Natural killer cell (primary cell): ENCODE data around the gene CAPN5. TPM values are rescaled to one million over a fixed set of nuclear protein-coding genes. Genes with fewer than 3 reads are reported as not detected.

Source experiments
- ATAC-seq, 3 donors: fragments of 150-1000 bp in 2 of 3; fragments of 200-7000 bp in 1 of 3; cut with Tn5 transposase; 1 replicate in 1 of 3; 2 replicates in 2 of 3; pipeline ENCODE4 v1.10.0; 2021; ENCODE audit warnings: mild to moderate bottlenecking in 2 of 3, moderate library complexity in 2 of 3
- DNase-seq, 2 donors: peaks; one replicate each; pipeline versions ENCODE4 v3.0.0 to v3.0.0-alpha.2; 2013 to 2021; ENCODE audit warnings: mixed read lengths in 1 of 2
- H3K27ac ChIP-seq: one replicate; pipeline ENCODE4 v1.5.1; 2013; ENCODE audit warnings: mild to moderate bottlenecking, low read length
- H3K27me3 ChIP-seq: one replicate; pipeline ENCODE4 v1.6.1; 2013; ENCODE audit warnings: low read length; ENCODE audit not compliant: control insufficient read depth, insufficient read depth
- H3K36me3 ChIP-seq: one replicate; pipeline ENCODE4 v1.6.1; 2013; ENCODE audit warnings: low read length; ENCODE audit not compliant: control insufficient read depth, insufficient read depth
- H3K4me1 ChIP-seq: one replicate; pipeline ENCODE4 v1.6.1; 2013; ENCODE audit warnings: low read length; ENCODE audit not compliant: control insufficient read depth, insufficient read depth
- H3K4me3 ChIP-seq: one replicate; pipeline ENCODE4 v1.5.1; 2013; ENCODE audit warnings: low read length
- H3K9me3 ChIP-seq: one replicate; pipeline ENCODE4 v1.6.1; 2013; ENCODE audit warnings: low read length; ENCODE audit not compliant: control insufficient read depth, insufficient read depth
- H3K27ac Mint-ChIP-seq, 2 donors: one replicate each; pipeline ENCODE4 v1.8.0; 2022; ENCODE audit warnings: mild to moderate bottlenecking in 2 of 2, mixed read lengths in 2 of 2, moderate library complexity in 1 of 2
- H3K27me3 Mint-ChIP-seq, 2 donors: one replicate each; pipeline ENCODE4 v1.8.0; 2022; ENCODE audit warnings: low read depth in 2 of 2, mixed read lengths in 2 of 2
- H3K36me3 Mint-ChIP-seq: one replicate; pipeline ENCODE4 v1.8.0; 2022; ENCODE audit warnings: mixed read lengths
- H3K4me1 Mint-ChIP-seq, 2 donors: one replicate each; pipeline ENCODE4 v1.8.0; 2022; ENCODE audit warnings: mixed read lengths in 2 of 2
- H3K4me3 Mint-ChIP-seq: one replicate; pipeline ENCODE4 v1.8.0; 2022; ENCODE audit warnings: mild to moderate bottlenecking, moderate library complexity, mixed read lengths
- H3K9me3 Mint-ChIP-seq, 2 donors: one replicate each; pipeline ENCODE4 v1.8.0; 2022; ENCODE audit warnings: mixed read lengths in 2 of 2
- CTCF ChIP-seq: fragments of 200-600 bp; IDR thresholded peaks from one replicate; pipeline ENCODE4 v1.8.0; 2022; ENCODE audit warnings: antibody characterized with exemption
- WGBS: methylation state at CpG from one replicate; pipeline ENCODE4 v1.1.7; 2013; ENCODE audit warnings: missing lambda C conversion rate; ENCODE audit not compliant: insufficient coverage; 5-methylcytosine and 5-hydroxymethylcytosine counted together
- intact Hi-C: fragments of 100-400 bp; cut with micrococcal nuclease; formaldehyde crosslinking; loops from one replicate; pipeline ENCODE4 v1.14.2; 2022
- total RNA-seq, 4 donors: library from RNA; stranded (reverse); fragments of 120-200 nt in 1 of 4; gene quantifications; one replicate each; pipeline versions ENCODE4 v1.2.3 to v1.2.4, GENCODE V29; 2013 to 2022

Gene CAPN5
- total RNA-seq, 3 donors from 2014 or later (not counting 1 experiment from before 2014, with no cell fraction given) = 32.3 to 34.5 (median 34.3) TPM

DNA sequence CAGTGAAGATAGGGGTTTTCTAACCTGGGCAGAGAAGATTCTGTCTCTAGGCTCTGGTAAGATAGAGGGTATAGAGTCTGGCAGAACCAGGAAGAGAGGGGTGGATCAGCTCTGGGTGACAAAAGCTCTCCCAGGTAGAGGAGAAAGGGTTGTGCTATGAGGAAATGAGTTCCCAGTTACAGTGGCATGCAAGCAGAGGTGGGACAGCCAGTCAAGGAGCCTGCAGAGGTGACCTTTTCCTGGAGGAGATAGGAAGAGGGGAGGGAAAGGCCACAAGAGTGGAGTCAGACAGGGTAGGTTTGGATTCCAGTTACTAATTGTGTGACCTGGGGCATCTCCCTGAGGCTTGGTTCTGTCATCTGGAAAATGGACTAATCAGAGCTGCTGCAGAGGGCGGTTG is 3.4 kb upstream of the CAPN5 start:
- DNase-seq (no peak), ATAC-seq (no peak)
- peaks cover 10 to 18% of the 10 kb centered on the region in 2 donors for H3K27me3 Mint-ChIP-seq
- H3K4me3 Mint-ChIP-seq = peak overlapping the region; percentile 28
- Histone ChIP-seq H3K36me3 (no peaks in the 10 kb centered on the region), H3K9me3 (peaks cover 2% of the 10 kb centered on the region), H3K4me3 (no peak overlapping the region), H3K27ac (no peak overlapping the region), H3K27me3 (peaks cover 8% of the 10 kb centered on the region), H3K4me1 (peaks cover 22% of the 10 kb centered on the region)
- WGBS = 95% methylated on average over 1 of the region's 1 CpG
- intact Hi-C loops = no loop called here
- H3K36me3 Mint-ChIP-seq = no peaks in the 10 kb centered on the region
- H3K4me1 Mint-ChIP-seq = peaks cover 15 to 18% of the 10 kb centered on the region in 2 donors
- no peak overlapping the region for H3K27ac Mint-ChIP-seq
- H3K9me3 Mint-ChIP-seq = no peaks in the 10 kb centered on the region
- TF ChIP-seq CTCF = no peak

DNA sequence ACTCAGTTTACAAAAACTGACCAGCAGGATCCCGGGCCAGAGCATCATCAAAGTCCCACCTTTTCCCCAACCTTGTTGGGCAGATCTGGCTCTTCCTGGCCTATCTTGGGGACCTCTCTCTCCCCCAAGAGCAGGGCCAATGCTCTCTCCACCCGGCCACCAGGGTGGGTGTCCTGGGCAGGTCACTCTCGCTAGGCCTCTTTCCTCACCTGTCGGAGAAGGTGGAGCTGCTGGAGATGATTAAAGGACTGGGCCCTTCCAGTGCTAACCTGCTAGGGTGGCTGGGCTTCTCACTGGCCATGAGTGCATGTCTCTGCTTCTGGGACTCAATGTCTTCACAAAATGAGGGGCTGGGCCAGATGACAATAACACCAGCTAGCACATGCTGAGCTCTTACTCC is 2.9 kb upstream of the CAPN5 start:
- Mint-ChIP-seq H3K9me3 (no peaks in the 10 kb centered on the region), H3K27me3 (peaks cover 11 to 18% of the 10 kb centered on the region in 2 donors), H3K27ac (no peak overlapping the region), H3K4me3 (no peak overlapping the region), H3K4me1 (peaks cover 19 to 22% of the 10 kb centered on the region in 2 donors), H3K36me3 (no peaks in the 10 kb centered on the region)
- DNase-seq = no peak
- TF ChIP-seq CTCF = no peak
- Histone ChIP-seq H3K27ac (no peak overlapping the region), H3K36me3 (no peaks in the 10 kb centered on the region), H3K4me1 (peaks cover 22% of the 10 kb centered on the region), H3K27me3 (peaks cover 8% of the 10 kb centered on the region), H3K4me3 (no peak overlapping the region), H3K9me3 (peaks cover 2% of the 10 kb centered on the region)
- no peak for ATAC-seq
- WGBS = 99% methylated on average over 4 of the region's 4 CpGs
- intact Hi-C loops = no loop called here

- no peak overlapping the region for H3K27ac ChIP-seq
- peak overlapping the region; percentile 67 for H3K4me3 Mint-ChIP-seq
- H3K36me3 Mint-ChIP-seq = no peaks in the 10 kb centered on the region
- WGBS = 96% methylated on average over 4 of the region's 4 CpGs
- peaks cover 23 to 31% of the 10 kb centered on the region in 2 donors for H3K4me1 Mint-ChIP-seq
- peaks cover 22% of the 10 kb centered on the region for H3K4me1 ChIP-seq
- peaks cover 11 to 18% of the 10 kb centered on the region in 2 donors for H3K27me3 Mint-ChIP-seq
- H3K27me3 ChIP-seq = peaks cover 8% of the 10 kb centered on the region
- no peak overlapping the region for H3K27ac Mint-ChIP-seq
- no peaks in the 10 kb centered on the region for H3K36me3 ChIP-seq
- intact Hi-C loops = no loop called here
- peaks cover 2% of the 10 kb centered on the region for H3K9me3 ChIP-seq
- TF ChIP-seq CTCF = no peak
- H3K4me3 ChIP-seq = no peak overlapping the region
- DNase-seq = no peak
- no peaks in the 10 kb centered on the region for H3K9me3 Mint-ChIP-seq
- no peak for ATAC-seq
Measured at GRCh38 chr11:77064648-77065217, 2.0 kb upstream of the CAPN5 start.

DNA sequence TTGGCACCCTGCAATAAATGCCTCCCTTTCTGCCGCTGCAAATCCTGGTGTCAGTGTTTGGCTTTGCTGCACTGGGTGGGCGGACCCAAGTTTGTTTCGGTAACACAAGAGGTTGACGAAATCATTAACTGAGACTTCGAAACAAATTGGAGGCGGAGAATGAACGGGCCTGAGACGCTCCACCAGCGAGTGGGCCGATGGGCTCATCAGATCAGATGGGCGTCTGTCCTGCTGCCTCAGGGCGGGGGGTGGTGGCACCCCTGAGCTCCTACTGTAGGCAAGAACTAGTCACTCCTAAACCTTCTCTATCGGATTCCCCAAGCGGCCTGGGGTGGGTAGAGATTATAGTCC is 918 bp upstream of the CAPN5 start:
- intact Hi-C loops = loop anchor here (1.0 kb wide), 1 partner anchor 25 kb away; no protein-coding TSS in a partner anchor
- Histone ChIP-seq H3K4me1 (peaks cover 22% of the 10 kb centered on the region), H3K36me3 (no peaks in the 10 kb centered on the region), H3K9me3 (peaks cover 2% of the 10 kb centered on the region), H3K27me3 (peaks cover 10% of the 10 kb centered on the region), H3K27ac (no peak overlapping the region), H3K4me3 (peak overlapping the region; percentile 59)
- peak overlapping the region; percentile 78 to 83 for H3K27ac Mint-ChIP-seq
- DNase-seq (peak in 1 of 2 donors; percentile 27), ATAC-seq (no peak)
- H3K27me3 Mint-ChIP-seq = peaks cover 10 to 11% of the 10 kb centered on the region in 2 donors
- H3K4me3 Mint-ChIP-seq = peak overlapping the region; percentile 91
- 42% methylated on average over 14 of the region's 14 CpGs for WGBS
- no peak for TF ChIP-seq CTCF
- H3K9me3 Mint-ChIP-seq = no peaks in the 10 kb centered on the region
- peaks cover 28 to 42% of the 10 kb centered on the region in 2 donors for H3K4me1 Mint-ChIP-seq
- no peaks in the 10 kb centered on the region for H3K36me3 Mint-ChIP-seq
